BE2C (cell line): ENCODE data around the gene PLCL2.

Source experiments
- DNase-seq: peaks from one replicate; pipeline ENCODE4 v3.0.0-alpha.2; 2020
- H3K27me3 ChIP-seq: fragments of 250-450 bp; sonication (Bioruptor Pico); 2 replicates; pipeline ENCODE4 v1.5.1; 2020; ENCODE audit warnings: mild to moderate bottlenecking
- H3K36me3 ChIP-seq: fragments of 250-450 bp; sonication (Bioruptor Pico); 2 replicates; pipeline ENCODE4 v1.5.1; 2020; ENCODE audit warnings: mild to moderate bottlenecking
- H3K4me1 ChIP-seq: fragments of 250-450 bp; sonication (Bioruptor Pico); 2 replicates; pipeline ENCODE4 v1.5.1; 2020
- H3K4me3 ChIP-seq: 2 replicates; pipeline ENCODE4 v1.5.1; 2011; ENCODE audit warnings: low read depth, low read length
- H3K9me3 ChIP-seq: fragments of 250-450 bp; sonication (Bioruptor Pico); 2 replicates; pipeline ENCODE4 v1.5.1; 2020
- CTCF ChIP-seq: IDR thresholded peaks from 2 replicates; pipeline ENCODE4 v1.5.1; 2012; ENCODE audit warnings: mild to moderate bottlenecking, low read depth, low read length

The PLCL2 gene

GRCh38 chr3:17136136-17136721 lies 251.5 kb downstream of the PLCL2 start:
- TF ChIP-seq CTCF = no peak
- H3K4me3 ChIP-seq = no peak overlapping the region
- no peaks in the 10 kb centered on the region for H3K36me3 ChIP-seq
- peak; percentile 12 for DNase-seq
- H3K4me1 ChIP-seq = no peaks in the 10 kb centered on the region
- no peaks in the 10 kb centered on the region for H3K27me3 ChIP-seq
- no peaks in the 10 kb centered on the region for H3K9me3 ChIP-seq

GRCh38 chr3:17137321-17137826 lies 252.6 kb downstream of the PLCL2 start:
- no peaks in the 10 kb centered on the region for H3K9me3 ChIP-seq
- H3K4me3 ChIP-seq = no peak overlapping the region
- H3K4me1 ChIP-seq = no peaks in the 10 kb centered on the region
- no peaks in the 10 kb centered on the region for H3K36me3 ChIP-seq
- no peak for DNase-seq
- no peak for TF ChIP-seq CTCF
- H3K27me3 ChIP-seq = no peaks in the 10 kb centered on the region

GRCh38 chr3:17138246-17139039 lies 253.7 kb downstream of the PLCL2 start:
- Histone ChIP-seq H3K4me1 (no peaks in the 10 kb centered on the region), H3K36me3 (no peaks in the 10 kb centered on the region), H3K4me3 (no peak overlapping the region), H3K27me3 (no peaks in the 10 kb centered on the region), H3K9me3 (no peaks in the 10 kb centered on the region)
- DNase-seq = no peak
- no peak for TF ChIP-seq CTCF
